NCI-H526 (cell line): ENCODE measurements around the gene PTPRG.

Experiments used
- DNase-seq, 2 experiments: peaks; one replicate each; lab custom pipeline; 2025; lab: John Stamatoyannopoulos, UW

Gene PTPRG

GRCh38 chr3:61961900-61962299 lies 400.5 kb downstream of the PTPRG start:
- no peak for DNase-seq

- DNase-seq: no peak
These were observed 403.2 kb downstream of the PTPRG start for GRCh38 chr3:61964566-61964965.

GRCh38 chr3:61965770-61966131 lies 404.4 kb downstream of the PTPRG start:
- DNase-seq: no peak

- no peak for DNase-seq
These were observed 404.8 kb downstream of the PTPRG start for GRCh38 chr3:61966200-61966599.

DNA sequence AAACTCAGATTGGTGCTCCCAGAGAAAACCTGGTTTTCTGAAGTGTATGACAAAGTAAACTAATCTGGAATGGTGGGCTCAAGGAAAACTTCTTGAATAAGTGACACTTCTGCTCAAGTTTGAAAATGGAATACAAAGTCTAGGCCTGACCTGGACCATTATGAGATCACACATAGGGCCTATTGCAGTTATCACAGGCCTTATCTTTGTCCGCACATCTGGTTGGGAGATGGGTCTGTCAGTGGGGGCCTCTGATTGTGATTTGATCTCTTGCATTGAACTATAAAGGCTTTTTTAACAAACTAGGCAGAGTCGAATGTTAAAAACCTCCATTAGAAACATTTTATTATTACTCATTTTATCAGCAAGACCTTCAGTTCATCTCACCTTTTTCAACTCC lies 405.6 kb downstream of the PTPRG start:
- DNase-seq: no peak

GRCh38 chr3:61967937-61968336 lies 406.6 kb downstream of the PTPRG start:
- DNase-seq: no peak

- DNase-seq: no peak
These were observed 413.3 kb downstream of the PTPRG start for GRCh38 chr3:61974662-61975061.

- DNase-seq: no peak
These were observed 413.8 kb downstream of the PTPRG start for GRCh38 chr3:61975199-61975598.

DNA sequence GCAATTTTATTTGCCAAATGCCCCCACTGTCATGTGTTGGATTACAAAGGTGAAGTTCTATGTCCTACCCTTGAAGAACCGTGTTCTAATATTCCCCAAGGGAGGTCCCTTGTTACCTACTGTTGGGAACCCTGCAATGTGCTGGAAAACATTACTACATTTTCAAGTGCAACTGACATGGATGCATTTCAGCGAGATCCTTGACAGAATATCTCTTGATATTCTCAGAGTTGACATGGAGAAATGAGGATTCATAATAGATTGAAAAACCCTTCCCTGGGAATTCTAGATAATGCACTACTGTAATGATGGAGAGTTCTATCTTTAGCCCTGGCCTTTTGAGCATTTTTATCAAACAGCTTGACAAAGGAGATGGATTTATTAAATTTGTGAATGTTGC lies 414.6 kb downstream of the PTPRG start:
- DNase-seq: no peak

DNA sequence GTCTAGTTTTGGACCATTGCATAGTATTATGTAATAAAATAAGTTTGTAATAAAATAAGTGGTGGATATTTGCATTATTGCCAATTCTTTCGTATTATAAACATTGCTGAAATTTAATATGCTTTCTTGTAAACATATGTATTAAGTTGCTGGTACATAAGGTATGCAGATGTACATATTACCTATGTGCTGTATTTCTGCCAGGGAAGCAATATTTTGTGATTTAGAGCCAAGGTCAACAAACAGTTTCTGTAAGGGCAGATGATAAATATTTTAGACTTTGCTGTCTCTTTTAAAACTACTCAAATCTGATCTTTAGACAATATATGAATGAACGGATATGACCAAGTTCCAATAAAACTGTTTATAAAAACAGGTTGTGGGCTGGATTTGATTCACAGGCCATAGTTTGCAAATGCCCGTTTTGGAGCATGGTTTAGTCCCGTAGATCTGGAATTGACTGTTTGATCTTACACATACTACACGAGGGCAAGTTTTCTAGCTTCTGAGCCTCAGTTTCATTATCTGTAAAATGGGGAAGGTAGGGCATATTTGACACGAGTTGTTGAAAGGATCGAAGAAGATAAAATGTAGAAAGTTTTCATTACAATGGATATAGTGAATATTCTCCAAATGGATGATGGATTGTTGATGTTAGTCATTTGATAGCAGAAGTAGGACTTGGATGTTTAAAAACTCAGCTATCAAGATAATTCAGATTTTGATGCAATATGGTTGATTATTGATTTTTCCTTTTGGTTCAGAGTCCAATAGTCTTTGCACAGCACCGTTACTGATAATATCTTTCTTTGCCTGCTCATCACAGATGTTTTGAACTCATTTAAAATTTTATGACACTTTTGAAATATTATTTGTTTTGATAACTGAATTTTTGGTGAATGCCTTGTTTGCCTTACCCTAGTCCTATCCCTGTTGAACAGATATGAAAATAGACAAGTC lies 417.4 kb downstream of the PTPRG start:
- no peak for DNase-seq

DNA sequence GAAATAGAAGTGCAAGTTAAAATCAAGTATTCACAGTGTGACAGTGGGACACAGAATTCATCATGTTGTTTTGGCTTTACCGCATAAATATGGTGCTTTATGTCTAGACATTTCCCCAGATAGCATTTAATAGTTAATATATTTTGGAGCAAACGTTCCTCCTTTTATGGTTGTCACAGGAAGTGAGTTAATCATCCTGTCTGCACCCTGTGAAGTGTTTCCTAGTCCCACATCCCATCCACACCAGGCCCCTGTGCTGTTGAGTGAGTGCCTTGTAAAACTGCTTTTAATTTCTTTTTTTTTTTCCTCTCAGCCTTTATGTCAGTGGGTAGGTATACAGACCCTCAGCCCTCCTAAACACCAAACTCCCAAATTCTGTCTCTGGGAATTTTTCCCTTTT lies 418.3 kb downstream of the PTPRG start:
- no peak for DNase-seq

GRCh38 chr3:61980041-61980440 lies 418.7 kb downstream of the PTPRG start:
- no peak for DNase-seq

- DNase-seq: no peak
These were observed 419.7 kb downstream of the PTPRG start for GRCh38 chr3:61981060-61981459.

DNA sequence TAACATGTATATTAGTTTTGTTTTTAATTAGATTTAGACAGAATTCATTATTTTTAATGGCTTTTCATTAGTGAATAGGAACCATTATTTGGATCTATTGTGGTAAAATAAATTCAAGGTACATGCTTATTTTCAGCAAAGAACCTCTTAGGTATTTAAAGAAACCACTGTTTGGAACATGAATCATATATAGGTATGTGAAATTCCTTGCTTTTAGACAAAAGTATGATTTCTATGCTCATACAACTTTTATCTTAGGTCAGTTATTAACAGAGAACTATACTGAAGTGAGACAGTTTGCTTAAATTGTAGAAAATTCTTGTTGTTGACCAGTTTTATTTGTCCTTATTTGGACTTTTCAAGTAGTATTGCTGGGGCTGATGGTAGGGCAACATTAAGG lies 422.1 kb downstream of the PTPRG start:
- no peak for DNase-seq

DNA sequence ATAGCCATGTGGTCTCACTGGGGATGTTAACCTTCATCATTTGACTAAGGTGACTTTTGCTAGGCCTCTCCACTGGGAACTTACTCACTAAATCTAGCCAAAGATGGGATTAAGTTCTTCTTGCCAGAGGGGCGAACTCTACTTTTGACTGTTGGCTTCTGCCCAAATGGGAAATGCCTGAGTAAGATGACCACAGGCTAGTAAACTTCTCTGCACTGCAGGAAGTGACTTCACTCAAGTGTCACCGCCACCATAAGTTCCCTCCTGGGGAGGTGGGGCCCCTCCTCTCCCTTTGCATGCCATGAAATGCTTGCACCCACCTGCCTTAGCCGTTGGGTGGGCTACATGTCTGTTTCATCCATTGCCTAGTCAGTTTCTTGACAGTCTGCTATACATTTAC lies 423.6 kb downstream of the PTPRG start:
- DNase-seq: no peak

DNA sequence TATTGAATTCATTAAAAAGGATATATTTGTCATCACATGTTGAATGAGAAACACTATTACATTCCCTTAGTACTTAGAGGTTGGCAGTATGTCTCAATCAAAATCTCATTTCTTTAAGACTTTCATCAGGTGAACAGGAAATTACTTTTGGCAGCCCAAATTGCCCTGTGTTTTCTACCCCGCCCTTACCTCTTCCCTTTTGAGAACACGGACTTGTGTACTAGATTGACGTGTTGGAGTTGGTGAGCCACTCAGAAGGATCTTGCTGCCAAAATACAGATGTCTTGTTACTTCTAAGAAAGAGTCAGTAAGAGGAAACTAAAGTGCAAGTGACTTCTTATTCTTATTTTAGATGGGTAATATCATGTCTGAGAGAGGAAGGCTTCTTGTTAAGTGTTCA lies 425.1 kb downstream of the PTPRG start:
- DNase-seq: no peak

GRCh38 chr3:61989681-61990080 lies 428.3 kb downstream of the PTPRG start:
- no peak for DNase-seq

DNA sequence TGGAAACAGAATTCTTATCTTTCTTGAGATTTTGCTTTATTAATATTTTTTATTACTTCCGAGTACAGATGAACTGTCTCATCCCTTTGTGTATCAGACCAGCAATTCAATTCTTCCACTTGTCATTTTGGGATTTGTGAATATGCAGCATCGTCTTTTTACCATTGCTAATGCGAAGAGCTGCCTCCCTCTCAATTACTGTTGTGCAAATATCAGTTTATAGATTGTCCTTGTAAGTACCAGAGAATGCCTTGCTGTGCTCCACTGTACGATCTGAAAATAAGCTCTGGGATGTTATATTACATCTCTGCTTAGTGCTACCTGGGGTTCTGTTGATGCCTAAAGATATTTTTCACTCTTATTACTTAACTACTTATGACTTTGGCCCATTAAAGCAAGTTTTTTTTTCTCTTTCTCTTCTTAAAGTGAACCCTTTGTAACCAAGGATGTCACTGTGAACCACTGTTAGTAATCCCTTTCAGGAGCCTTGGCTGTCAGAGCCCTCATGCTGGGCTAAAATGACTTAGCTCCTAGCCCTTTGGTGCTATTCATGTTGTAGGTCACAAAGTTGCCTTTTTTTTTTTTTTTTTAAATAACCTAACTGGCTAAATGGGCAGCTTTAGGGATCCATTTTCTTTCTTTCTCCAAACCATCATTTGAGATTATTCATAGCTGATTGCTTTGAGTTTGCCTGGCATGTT lies 429.1 kb downstream of the PTPRG start:
- no peak for DNase-seq

DNA sequence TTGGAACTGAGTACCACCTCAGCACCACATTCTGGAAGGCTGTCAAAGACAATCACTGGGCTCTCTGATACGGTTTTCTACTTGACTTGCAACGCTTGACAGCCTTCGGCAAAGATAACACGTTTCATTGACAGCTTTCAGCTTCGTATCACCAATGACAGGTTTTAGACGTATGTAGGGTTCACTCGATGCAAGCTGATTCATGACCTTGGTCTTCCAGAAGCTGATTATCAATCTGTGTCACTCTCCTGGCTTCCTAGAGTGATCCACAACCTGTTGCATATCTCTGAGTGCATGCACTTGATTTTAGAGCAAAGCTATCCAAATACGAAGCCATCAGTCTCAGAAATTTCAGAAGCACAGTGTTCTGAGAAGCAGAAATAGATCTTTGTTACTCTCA lies 430.3 kb downstream of the PTPRG start:
- no peak for DNase-seq

DNA sequence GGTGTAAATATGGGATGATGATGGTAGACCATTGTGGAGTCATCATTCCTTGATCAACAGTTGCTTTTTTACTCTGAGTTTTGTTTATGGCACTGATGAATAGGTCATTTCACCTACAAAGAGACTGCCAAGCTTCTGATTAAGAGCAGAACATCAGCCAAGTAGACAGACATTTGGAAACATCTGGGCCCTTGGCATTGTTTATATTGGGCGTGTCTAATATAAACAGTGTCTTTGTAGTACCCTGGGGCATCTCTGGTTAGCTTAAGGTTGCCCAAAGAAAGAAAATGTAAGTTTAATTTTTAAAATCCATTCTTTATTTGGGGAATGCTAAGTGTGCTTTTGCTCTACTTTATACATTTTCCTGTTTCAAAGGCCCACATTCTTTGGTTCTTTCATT lies 435.0 kb downstream of the PTPRG start:
- DNase-seq: no peak

- DNase-seq: no peak
These were observed 435.7 kb downstream of the PTPRG start for GRCh38 chr3:61997101-61997500.

GRCh38 chr3:62003835-62004234 lies 442.5 kb downstream of the PTPRG start:
- no peak for DNase-seq

- DNase-seq: no peak
These were observed 445.7 kb downstream of the PTPRG start for GRCh38 chr3:62007036-62007435.
